Heart right ventricle (tissue), 16 donors: ENCODE data around the gene SLC9A5. TPM values are rescaled to one million over a fixed set of nuclear protein-coding genes. Genes with fewer than 3 reads are reported as not detected.

ENCODE experiments used
- ATAC-seq, 8 donors: fragments of 200-7000 bp; cut with Tn5 transposase; one replicate each; pipeline ENCODE4 v1.9.1; 2020; ENCODE audit warnings: mild to moderate bottlenecking in 8 of 8, moderate library complexity in 8 of 8, moderate number of reproducible peaks in 1 of 8
- DNase-seq, 2 donors: peaks; one replicate each; pipeline ENCODE4 v3.0.0-alpha.2; 2020
- H3K27ac ChIP-seq, 10 donors: fragments of 200-600 bp; sonication (generic) in 2 of 10; one replicate each; pipeline versions ENCODE4 v1.5.0 to v1.8.0; 2020 to 2022; ENCODE audit warnings: mild to moderate bottlenecking in 3 of 10
- H3K27me3 ChIP-seq, 7 donors: fragments of 200-600 bp; one replicate each; pipeline ENCODE4 v1.8.0; 2021 to 2022; ENCODE audit warnings: mild to moderate bottlenecking in 2 of 7
- H3K36me3 ChIP-seq, 9 donors: fragments of 200-600 bp; sonication (generic) in 1 of 9; one replicate each; pipeline versions ENCODE4 v1.5.0 to v1.8.0; 2020 to 2022; ENCODE audit warnings: mild to moderate bottlenecking in 2 of 9
- H3K4me1 ChIP-seq, 9 donors: fragments of 200-600 bp; sonication (generic) in 1 of 9; one replicate each; pipeline versions ENCODE4 v1.5.0 to v1.8.0; 2020 to 2022; ENCODE audit warnings: mild to moderate bottlenecking in 4 of 9
- H3K4me3 ChIP-seq, 10 donors: fragments of 200-600 bp; sonication (generic) in 2 of 10; one replicate each; pipeline versions ENCODE4 v1.5.0 to v1.8.0; 2020 to 2022; ENCODE audit warnings: mild to moderate bottlenecking in 7 of 10, moderate library complexity in 2 of 10
- H3K9me3 ChIP-seq, 11 donors: fragments of 200-600 bp in 10 of 11; sonication (generic) in 2 of 11; one replicate each; pipeline versions ENCODE4 v1.5.0 to v1.8.0; 2013 to 2022; ENCODE audit warnings: mild to moderate bottlenecking in 2 of 11, control low read depth in 1 of 11, moderate library complexity in 1 of 11
- CTCF ChIP-seq, 9 donors: fragments of 200-600 bp; sonication (generic) in 2 of 9; IDR thresholded peaks; one replicate each; pipeline versions ENCODE4 v1.5.0 to v1.8.0; 2021 to 2022; ENCODE audit warnings: antibody characterized with exemption in 9 of 9, mild to moderate bottlenecking in 5 of 9, moderate library complexity in 1 of 9
- WGBS, 2 donors: extraction: QIAGEN DNeasy Blood & Tissue Kit; methylation state at CpG; one replicate each; pipeline ENCODE4 v1.1.7; 2013; ENCODE audit warnings: inconsistent platforms in 1 of 2; 5-methylcytosine and 5-hydroxymethylcytosine counted together
- intact Hi-C, 10 donors: fragments of 100-400 bp; cut with DNase I; formaldehyde crosslinking; loops; one replicate each; pipeline versions ENCODE4 v1.11.1 to v1.14.2; 2022
- polyA plus RNA-seq, 2 donors: library from polyadenylated mRNA; stranded (reverse); fragments of 200-250 nt; gene quantifications; one replicate each; pipeline ENCODE4 v1.2.3, GENCODE V29; 2013
- total RNA-seq, 10 donors: library from RNA; stranded (reverse); fragmentation: NEBNext Ultra II Directional in 3 of 10; extraction: Animal tissue kit (Norgen Biotek cat#: 25700) in 3 of 10; gene quantifications; one replicate each; pipeline versions ENCODE4 v1.2.1 to v1.2.4, GENCODE V29; 2021 to 2023
- donor health status: Arrhythmogenic right ventricular cardiomyopathy.
- donor health status: ischemic (EF 13 %, LVEDD 7.1; RV severe dilation, severe dysfunction).
- donor health status: healthy with polysubstance abuse.
- donor health status: DM: no; HTN: yes; CAD: no.
- donor health status: DM: no; HTN: no; CAD: no.
- donor health status: ischemic (EF 25% LVEDD 6.9; RV normal size, moderate dysfunction).
- donor health status: ischemic (EF 25% LVEDD 5.7; RV mildly dilated, moderate dysfunction).
- donor health status: healthy.
- donor health status: DM: yes; HTN: yes; CAD: no.
- donor health status: Ischemic cardiomyopathy.
- donor health status: ischemic (EF 35%, LVEDD 5.7; RV mildly dilated, moderate dysfunction).
- donor health status: nonischemic (EF 11% LVEDD 7.7; RV severe dilation, severe dysfunction).
- donor health status: DM: yes; HTN: yes; CAD: no.
- donor health status: PGD.
- donor health status: ischemic (EF 29% LVEDD 5.4; RV normal size, mild dysfunction).
- donor health status: nonischemic (EF 23%, LVEDD 6.1; RV moderate dilation, normal function).

The SLC9A5 gene
- total and polyA plus RNA-seq, 12 donors: 0.26 to 2.4 (median 1.0) TPM

GRCh38 chr16:67223992-67224391, 24.8 kb upstream of the SLC9A5 start:
- Histone ChIP-seq H3K36me3 (peaks cover 0 to 22% (median 7%) of the 10 kb centered on the region in 9 donors), H3K9me3 (no peaks in the 10 kb centered on the region), H3K4me1 (peaks cover 5 to 39% (median 30%) of the 10 kb centered on the region in 9 donors), H3K27ac (peak overlapping the region in 1 of 10 donors; percentile 13), H3K27me3 (no peaks in the 10 kb centered on the region), H3K4me3 (no peak overlapping the region)
- DNase-seq: no peak
- no peak for ATAC-seq
- WGBS, 2 donors: 50 to 58% methylated on average over 3 of the region's 3 CpGs
- intact Hi-C loops: no loop called here
- TF ChIP-seq CTCF (IDR thresholded peaks at IDR 0.05): no peak

GRCh38 chr16:67226295-67226803, 22.4 kb upstream of the SLC9A5 start:
- H3K9me3 ChIP-seq: no peaks in the 10 kb centered on the region
- ATAC-seq (peak in 4 of 8 donors; percentile 2 to 6 (median 4)), DNase-seq (no peak)
- 7 to 8% methylated on average over 12 of the region's 12 CpGs for WGBS, 2 donors
- peak overlapping the region; percentile 59 to 93 (median 88) for H3K27ac ChIP-seq
- no peaks in the 10 kb centered on the region for H3K27me3 ChIP-seq
- peaks cover 5 to 39% (median 29%) of the 10 kb centered on the region in 9 donors for H3K4me1 ChIP-seq
- peaks cover 0 to 37% (median 29%) of the 10 kb centered on the region in 9 donors for H3K36me3 ChIP-seq
- intact Hi-C loops: loop anchor here in 3 of 10 donors (2.0 to 5.0 kb wide), 3 partner anchors 20 to 36 kb away; partner anchors contain the start of genes EXOC3L1 (in 3 of the 3), E2F4 (in 2 of the 3) and FHOD1 (in 1 of the 3)
- H3K4me3 ChIP-seq: peak overlapping the region; percentile 70 to 99 (median 92)
- TF ChIP-seq CTCF (IDR thresholded peaks at IDR 0.05): no peak

- Histone ChIP-seq H3K27ac (peak within 1 kb of the TSS; percentile 59 to 93 (median 88)), H3K4me3 (peak within 1 kb of the TSS; percentile 70 to 99 (median 92)), H3K27me3 (no peaks in the 10 kb centered on the region), H3K36me3 (peaks cover 0 to 43% (median 35%) of the 10 kb centered on the region in 9 donors), H3K4me1 (peaks cover 5 to 39% (median 29%) of the 10 kb centered on the region in 9 donors), H3K9me3 (no peaks in the 10 kb centered on the region)
- DNase-seq: peak; percentile 97 to 98
- ATAC-seq: peak; percentile 94 to 98 (median 97)
- intact Hi-C loops: loop anchor here in 3 of 10 donors (2.0 to 5.0 kb wide), 3 partner anchors 20 to 36 kb away; partner anchors contain the start of genes EXOC3L1 (in 3 of the 3), E2F4 (in 2 of the 3) and FHOD1 (in 1 of the 3)
- peak in 4 of 9 donors; percentile 20 to 42 (median 31) for TF ChIP-seq CTCF (IDR thresholded peaks at IDR 0.05)
- 0% methylated on average over 46 of the region's 46 CpGs for WGBS, 2 donors
Measured at GRCh38 chr16:67226804-67227566, 21.8 kb upstream of the SLC9A5 start, which contains the start of gene TMEM208. Gene TMEM208, plus strand, starts transcription at chr16:67227130. Its CDS starts 89 bp downstream, at chr16:67227219.

- H3K36me3 ChIP-seq: peaks cover 0 to 49% (median 36%) of the 10 kb centered on the region in 9 donors
- ATAC-seq (no peak), DNase-seq (no peak)
- peaks cover 5 to 39% (median 29%) of the 10 kb centered on the region in 9 donors for H3K4me1 ChIP-seq
- intact Hi-C loops: loop anchor here in 3 of 10 donors (2.0 to 5.0 kb wide), 3 partner anchors 19 to 37 kb away; partner anchors contain the start of genes EXOC3L1 (in 3 of the 3), E2F4 (in 2 of the 3) and FHOD1 (in 1 of the 3)
- peak overlapping the region in 9 of 10 donors; percentile 65 to 93 (median 90) for H3K27ac ChIP-seq
- WGBS, 2 donors: 12 to 14% methylated on average over 12 of the region's 12 CpGs
- peak overlapping the region; percentile 70 to 99 (median 92) for H3K4me3 ChIP-seq
- H3K27me3 ChIP-seq: no peaks in the 10 kb centered on the region
- TF ChIP-seq CTCF (IDR thresholded peaks at IDR 0.05): no peak
- no peaks in the 10 kb centered on the region for H3K9me3 ChIP-seq
Measured at GRCh38 chr16:67227567-67227921, 21.2 kb upstream of the SLC9A5 start.
